ENCODE data around the gene DYNC1LI2.

Gene DYNC1LI2

DNA sequence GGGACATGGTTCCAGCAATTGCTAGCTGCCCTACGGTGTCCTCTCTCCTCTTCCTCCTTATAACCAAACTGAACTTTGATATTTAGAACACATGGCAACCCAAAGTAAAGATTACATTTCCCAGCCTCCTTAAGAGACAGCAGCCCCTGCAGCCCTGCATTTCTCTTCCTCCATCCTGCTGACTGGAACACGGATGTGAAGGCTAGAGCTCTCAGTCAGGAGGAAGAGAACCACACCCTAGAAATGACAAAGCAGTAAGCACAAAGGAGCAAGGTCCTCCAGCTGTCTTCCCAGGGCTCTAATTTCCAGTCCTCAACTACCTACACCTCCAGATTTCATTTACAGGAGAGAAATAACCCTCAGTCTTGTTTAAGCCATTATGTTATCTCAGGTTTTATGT is 10.9 kb downstream of the DYNC1LI2 start:
- no peak for DNase-seq (ENCODE audit: low read depth in 4 of 4, low spot score in 1 of 4)

DNA sequence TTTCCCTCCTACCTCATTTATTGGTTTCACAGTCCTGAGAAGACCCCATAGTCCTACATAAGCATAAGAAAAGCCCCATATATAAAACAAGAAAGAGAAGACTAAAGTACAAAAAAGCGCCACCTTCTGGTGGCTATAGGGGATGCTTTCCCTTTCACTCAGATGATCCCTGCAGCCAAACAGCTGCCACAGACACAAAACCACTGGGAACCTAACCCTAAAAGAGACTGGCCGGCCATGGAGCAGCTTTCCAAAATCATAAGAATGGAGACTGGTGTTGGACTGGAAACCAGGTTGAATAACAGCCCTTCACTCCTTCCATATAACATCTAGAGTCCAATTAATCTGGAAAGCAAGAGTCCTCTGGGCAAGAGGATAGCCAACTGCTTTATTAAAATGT is 11.4 kb downstream of the DYNC1LI2 start:
- DNase-seq (ENCODE audit: low read depth in 4 of 4, low spot score in 1 of 4), result peak in 1 of 4 experiments; percentile 18

DNA sequence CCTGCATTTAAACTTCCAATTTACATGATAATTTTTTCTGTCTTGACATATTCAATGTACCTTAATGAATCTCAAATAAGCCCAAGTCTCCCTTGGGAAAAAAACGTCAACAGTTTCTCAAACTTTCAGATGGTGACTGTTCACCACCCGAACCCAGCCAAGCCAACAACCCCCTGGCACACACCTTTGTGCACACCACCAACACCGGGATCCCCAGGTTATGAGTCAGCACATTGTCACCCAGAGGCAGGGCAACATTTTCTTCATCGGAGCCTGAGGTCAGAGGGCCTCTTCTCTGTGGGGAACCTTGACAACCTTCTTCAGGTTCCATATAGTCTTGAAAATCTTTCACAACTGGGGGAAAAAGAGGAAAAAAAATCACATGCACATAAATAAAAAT is 15.5 kb downstream of the DYNC1LI2 start:
- DNase-seq (ENCODE audit: low read depth in 4 of 4, low spot score in 1 of 4), result no peak

DNA sequence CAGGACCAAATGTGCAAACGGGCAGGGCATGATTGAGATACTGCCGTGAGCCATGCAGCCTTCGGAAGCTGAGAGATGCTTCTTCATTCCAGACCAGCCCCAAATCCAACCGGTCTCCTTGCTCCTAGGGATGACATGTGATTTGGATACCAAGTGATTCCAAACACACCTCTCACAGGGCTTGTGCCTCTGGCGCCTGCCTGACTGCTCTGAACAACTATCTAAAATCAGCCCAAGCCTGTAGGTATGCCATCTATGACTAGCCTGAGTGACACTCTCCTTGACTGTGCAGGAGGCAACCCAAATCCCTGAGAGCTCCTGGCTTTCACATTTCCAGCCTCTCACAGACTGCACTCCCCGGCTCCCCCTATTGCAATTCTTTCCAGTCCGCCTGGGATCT is 20.3 kb downstream of the DYNC1LI2 start:
- no peak for DNase-seq (ENCODE audit: low read depth in 4 of 4, low spot score in 1 of 4)

DNA sequence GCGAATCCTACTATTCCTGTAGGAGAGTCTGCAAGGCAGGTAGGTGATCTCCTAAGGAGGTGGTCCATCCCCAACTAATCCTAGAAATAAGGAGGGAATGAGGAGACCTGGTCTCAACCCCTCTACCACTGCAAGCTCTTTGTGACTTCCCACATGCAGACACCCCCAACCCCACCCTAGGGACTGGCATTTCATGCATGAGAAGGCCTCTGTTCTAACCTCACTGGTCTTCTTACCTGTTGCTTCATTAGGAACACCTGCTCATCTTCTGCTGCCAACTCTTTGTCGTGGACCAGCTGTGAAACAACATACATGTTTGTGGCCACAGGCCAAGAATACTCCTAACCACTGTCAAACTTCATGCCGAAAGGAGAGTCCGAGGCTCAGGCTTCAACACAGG is 22.6 kb downstream of the DYNC1LI2 start:
- no peak for DNase-seq (ENCODE audit: low read depth in 4 of 4, low spot score in 1 of 4)

DNA sequence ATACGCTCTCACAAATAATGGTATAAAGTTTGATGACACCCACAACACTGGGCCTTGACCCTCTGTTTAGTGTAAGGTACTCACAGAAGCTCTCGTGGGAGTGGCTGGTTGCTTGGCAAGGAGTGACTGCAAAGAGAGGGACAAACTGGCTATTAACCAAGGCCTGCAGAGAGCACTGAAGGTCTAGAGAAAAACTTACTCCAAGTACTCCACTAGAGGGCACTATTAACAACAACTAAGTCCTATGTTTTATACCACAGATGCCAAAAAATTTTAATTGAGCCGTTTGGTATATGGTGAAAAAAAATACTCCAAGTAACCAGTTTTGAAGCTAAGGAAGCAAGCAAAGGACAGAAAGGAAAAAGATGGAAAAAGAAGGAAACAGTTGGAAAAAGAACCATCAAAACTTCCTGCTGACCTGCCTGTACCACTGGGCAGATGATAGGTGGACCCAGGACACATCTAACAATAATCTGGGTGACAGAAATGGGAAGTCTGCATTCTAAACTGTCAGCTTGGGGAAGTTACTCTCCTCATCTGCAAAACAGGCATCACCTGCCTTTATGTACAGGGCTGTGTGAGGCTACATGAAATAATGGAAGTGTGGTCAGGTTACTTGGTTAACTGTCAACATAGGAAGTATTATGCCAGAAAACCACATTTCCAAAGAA is 23.2 kb downstream of the DYNC1LI2 start:
- DNase-seq (ENCODE audit: low read depth in 4 of 4, low spot score in 1 of 4), result no peak

DNA sequence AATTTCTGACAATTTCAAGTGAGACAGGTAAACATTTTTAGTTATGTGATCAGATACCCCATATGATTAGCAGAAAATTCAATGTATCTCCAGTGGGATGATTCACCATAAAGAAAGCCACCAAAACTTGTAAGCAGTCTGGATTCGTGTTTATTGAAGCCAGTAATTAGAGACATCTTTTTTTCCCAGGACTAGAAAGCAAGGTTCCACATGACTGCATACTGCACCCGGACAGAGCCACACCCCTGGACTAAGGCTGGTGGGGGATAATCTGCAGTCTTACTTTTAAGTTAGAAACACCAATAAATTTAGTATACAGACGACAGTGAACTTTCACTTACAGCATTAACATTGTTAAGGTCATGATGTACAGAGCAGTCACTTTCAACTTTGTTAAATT is 30.6 kb downstream of the DYNC1LI2 start:
- no peak for DNase-seq (ENCODE audit: low read depth in 4 of 4, low spot score in 1 of 4)

DNA sequence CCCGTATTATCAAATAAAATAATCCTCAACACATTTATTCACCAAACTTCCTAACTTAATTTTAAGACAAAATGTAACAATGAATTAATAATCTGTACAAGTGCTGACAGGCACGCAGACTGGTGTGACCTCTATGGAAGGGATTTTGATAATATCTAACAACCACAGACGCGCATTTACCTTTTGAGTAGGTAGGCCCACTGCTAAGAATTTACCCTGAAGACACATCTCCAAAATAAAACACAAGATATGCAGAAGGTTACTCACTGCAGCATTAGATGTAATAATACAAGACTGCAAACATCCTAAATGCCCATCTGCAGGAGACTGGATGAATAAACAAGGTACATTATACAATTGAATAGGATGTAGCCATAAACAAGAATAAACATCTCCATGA is 32.2 kb downstream of the DYNC1LI2 start:
- DNase-seq (ENCODE audit: low read depth in 4 of 4, low spot score in 1 of 4), result no peak

DNA sequence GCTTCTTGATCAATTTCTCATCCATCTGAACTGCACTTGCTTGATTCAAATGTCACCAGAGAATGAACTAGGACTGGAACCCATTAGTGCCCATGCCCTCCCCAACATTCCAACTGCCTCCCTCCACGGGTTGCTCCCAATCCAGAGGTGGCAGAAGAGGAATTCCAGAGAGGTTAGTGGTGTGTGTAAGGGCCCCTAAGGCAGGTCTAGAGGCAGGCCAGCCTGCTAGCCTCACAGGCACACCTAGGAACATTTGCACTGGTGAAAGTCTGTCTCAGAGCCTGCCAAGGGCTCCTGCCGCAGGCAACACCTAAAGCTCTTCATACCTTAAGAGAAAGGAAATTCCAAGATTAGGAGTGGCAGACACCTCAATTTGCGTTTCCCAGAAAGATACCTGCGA is 33.6 kb downstream of the DYNC1LI2 start:
- DNase-seq (ENCODE audit: low read depth in 4 of 4, low spot score in 1 of 4), result no peak

DNA sequence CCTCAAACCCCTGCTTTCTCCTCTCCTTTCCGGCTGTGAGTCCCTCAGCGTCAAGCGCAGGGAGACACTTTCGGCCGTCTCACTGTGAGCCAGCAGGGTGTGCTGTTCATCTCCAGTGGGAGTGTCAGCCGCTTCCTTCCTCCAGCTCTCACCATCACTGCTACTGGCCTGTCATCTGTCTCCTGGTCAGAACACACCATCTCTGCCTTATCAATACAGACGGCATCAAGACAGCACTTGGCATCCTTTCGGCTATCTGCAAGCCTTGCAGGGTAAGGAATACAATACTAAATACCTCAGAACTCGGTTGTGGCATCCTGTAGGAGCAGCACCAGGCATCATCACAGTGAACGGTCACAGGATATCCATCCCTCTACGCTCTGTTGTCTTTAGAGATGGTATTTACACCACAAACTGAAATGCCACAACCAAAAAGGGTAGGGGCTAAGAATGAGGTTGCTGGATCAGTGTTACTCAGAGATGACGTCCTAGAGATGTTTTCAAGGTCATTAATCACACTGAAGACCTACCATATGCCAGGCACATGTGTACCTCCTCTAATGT is 34.2 kb downstream of the DYNC1LI2 start:
- no peak for DNase-seq (ENCODE audit: low read depth in 4 of 4, low spot score in 1 of 4)

DNA sequence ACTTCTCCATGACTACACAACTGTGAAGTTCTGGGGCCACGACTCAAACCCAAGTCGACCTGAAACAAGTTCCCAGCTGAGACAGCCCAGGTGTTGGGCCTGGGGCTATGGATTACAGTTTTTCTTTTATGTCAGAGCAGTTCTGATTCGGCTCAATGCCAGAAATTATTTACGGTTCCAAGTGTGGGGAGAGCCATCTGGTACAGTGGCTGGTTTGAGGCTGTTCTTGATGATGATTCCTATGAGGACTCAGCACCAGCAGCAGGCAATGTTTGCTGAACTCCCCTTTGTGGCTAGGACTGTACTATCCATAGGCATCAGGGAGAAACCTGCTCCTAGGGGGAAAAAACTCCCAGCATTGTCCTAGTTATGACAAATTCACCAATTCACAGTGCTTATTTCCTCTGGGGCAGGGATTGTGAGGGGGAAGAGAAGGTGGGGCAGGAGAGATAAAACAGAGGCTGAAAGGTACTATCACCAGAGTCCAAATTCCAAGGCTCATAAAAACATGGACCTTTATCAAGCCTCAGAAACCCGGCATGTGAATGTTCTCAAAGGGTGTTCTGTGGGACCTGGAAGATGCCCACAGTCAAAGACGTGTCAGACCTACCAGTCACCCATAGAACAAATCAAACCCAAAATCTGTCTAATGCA is 36.6 kb downstream of the DYNC1LI2 start:
- no peak for DNase-seq (ENCODE audit: low read depth in 4 of 4, low spot score in 1 of 4)

DNA sequence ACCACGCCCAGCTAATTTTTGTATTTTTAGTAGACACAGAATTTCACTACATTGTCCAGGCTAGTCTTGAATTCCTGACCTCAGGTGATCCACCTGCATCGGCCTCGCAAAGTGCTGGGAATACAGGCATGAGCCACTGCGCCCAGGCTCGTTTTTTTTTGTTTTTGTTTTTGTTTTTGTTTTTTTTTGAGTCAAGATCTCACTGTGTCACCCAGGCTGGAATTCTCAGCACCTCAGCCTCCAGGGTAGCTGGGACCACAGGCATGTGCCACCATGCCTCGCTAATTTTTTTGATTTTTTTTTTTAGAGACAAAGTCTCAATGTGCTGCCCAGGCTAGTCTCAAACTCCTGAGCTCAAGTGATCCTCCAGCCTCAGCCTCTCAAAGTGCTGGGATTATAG is 37.3 kb downstream of the DYNC1LI2 start:
- no peak for DNase-seq (ENCODE audit: low read depth in 4 of 4, low spot score in 1 of 4)

DNA sequence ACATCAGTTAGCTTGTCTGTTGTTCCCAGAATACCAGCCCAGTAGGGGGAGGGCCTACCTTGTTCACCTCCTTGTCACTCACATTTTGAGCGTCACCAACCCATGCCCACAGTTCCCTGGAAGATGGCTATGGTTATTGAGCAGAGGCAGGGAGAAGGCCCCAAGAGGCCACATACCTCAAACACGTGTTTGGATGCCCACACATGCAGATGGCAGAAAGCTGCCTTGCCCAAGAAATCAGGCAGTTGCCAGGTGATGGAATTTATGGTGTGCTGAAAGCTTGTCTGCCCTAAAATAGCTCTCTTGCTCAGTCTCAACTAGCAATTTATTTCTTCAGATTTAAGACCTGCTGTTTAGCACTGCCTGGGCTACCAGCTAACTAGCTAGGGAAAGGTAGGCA is 38.3 kb downstream of the DYNC1LI2 start:
- no peak for DNase-seq (ENCODE audit: low read depth in 4 of 4, low spot score in 1 of 4)

DNA sequence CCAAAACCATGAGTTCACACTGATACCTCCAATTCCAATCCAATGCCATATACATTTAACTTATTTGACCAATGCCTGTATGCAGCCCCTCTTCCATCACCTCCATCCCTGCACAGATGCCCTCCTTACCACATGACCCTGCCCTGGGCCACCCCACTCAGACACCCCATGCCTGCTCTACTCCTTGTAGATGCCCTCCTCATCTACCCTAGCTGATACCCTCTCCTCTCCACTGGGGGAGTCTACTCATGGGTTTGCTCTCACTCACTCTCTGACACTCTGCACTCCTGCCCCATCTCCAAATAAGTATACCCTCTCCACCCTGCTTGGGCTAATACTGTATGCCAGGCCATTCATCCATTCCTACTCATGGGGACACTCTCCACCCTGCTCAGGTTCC is 38.9 kb downstream of the DYNC1LI2 start:
- no peak for DNase-seq (ENCODE audit: low read depth in 4 of 4, low spot score in 1 of 4)

DNA sequence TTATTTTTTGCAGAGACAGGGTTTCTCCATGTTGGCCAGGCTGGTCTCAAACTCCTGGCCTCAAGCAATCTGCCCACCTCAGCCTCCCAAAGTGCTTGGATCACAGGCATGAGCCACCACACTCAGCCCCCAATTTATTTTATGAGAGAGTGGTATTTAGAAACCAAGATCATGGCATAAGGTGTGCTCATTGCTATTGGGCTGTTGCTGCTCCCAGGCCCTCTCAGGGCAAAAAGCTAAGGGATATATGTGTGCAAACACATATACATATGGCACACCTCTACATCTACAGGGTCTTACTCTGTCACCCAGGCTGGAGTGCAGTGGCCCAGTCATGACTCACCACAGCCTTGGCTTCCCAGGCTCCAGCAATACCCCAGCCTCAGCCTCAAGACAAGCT is 39.8 kb downstream of the DYNC1LI2 start:
- DNase-seq (ENCODE audit: low read depth in 4 of 4, low spot score in 1 of 4), result no peak

DNA sequence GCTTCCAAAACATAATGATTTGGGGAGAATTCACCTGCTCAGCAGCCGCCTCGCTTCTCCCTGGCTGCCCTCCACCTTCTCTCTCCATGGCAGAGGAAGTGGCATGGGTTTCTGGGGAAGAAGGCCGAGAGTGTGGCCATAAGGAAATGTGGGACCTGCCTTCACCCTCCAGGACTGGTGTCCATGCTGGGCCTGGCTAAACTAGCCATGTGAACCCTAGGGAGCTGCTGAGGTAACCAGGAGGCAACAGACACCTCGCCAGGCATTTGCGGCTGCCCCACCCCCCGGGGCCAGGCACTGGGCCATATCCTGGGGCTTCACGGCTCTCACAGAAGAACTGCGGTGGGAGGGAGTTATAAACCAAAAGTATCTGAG is 44.9 kb downstream of the DYNC1LI2 start:
- no peak for DNase-seq (ENCODE audit: low read depth in 4 of 4, low spot score in 1 of 4)

DNA sequence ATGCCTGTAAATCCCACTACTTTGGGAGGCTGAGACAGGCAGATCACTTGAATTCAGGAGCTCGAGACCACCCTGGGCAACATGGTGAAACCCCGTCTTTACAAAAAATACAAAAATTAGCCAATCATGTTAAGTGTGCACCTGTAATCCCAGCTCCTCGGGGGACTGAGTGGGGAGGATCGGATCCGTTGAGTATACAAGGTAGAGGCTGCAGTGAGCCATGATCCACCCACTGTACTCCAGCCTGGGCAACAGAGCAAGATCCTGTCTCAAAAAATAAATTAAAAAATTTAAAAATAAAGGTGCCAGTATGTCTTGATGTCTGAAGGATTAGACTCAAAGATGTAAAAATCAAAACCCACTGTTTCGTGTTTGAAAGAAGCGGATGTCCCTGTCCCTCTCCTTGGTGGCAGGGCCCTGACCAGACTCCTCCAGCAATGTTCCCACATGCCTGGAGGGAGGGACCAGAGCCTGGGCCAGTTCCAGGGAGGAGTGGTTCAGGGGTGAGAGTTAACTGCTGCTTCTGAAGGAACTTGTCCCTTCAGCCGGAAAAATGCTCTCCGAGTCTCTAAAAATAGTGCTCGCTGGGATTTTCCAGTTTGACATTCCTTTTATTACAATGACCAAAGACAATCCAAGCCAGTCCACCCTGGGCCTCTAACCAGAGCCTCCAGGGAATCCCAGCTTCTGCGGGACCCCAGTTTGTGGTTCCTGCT is 45.5 kb downstream of the DYNC1LI2 start:
- no peak for DNase-seq (ENCODE audit: low read depth in 4 of 4, low spot score in 1 of 4)

DNA sequence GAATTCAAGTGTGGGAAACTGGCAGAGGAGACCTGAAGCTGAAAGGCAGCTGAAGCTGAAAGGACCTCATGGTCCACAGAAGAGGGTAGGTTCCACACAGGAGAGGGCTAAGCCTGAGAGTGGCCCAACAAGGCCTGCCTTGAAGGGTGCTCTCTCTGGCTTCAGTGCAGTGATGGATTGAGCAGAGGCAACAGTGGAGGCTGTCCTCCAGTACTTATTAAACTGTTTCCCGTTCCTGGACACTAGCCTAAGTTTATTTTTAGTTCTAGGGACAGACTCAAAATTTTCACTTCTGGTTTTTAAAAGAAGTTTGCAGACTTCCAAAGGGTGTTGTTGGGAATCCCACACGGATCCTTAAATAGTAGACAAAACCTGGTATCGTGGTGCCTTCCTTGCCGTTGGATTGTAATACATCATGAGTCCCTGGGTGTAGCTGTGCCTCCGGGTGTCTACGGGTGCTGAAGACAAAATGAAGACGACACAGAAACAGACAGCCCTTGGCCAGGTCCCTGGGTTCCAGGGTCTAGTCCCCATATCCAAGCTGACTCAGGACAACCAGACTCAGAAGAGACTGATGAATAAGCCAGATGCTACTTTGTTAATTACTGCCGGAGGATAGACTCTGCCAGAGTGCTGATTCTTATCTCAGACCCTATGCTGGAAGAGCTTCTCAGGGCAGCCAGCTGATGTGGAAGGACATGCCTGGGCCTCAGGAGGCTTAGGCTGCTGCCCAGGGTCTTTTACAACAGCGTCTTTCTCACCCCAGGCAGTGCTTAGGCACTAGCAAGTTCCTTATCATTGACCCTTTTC is 47.8 kb downstream of the DYNC1LI2 start:
- DNase-seq (ENCODE audit: low read depth in 4 of 4, low spot score in 1 of 4), result no peak

DNA sequence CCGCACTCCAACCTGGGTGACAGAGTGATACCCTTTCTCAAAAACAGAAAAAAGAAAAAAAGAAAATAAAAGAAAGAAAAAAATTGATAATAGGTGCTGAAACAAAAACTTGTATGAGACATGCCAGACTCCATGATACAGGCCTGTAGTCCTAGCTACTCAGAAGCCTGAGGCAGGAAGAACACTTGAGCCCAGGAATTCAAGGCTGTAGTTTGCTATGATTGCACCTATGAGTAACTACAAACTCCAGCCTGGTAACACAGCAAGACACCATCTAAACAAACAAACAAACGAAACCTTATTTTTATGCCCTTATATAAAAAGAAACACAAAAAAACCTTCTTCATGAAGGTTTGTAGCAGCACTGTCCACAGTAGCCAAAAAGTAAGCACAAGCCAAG is 49.9 kb downstream of the DYNC1LI2 start:
- no peak for DNase-seq (ENCODE audit: low read depth in 4 of 4, low spot score in 1 of 4)

DNA sequence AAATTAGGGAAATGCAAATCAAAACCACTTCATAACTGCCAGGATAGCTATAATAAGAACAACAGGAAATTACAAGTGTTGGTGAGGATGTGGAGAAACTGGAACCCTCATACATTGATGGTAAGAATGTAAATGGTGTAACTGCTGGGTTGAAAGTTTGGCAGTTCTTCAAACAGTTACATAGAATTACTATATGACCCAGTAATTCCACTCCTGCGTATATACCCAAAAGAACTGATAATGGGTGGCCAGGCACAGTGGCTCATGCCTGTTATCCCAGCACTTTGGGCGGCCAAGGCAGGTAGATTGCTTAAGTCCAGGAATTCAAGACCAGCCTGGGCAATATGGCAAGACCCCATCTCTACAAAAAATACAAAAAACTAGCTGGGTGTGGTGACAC is 50.4 kb downstream of the DYNC1LI2 start:
- no peak for DNase-seq (ENCODE audit: low read depth in 4 of 4, low spot score in 1 of 4)

DNA sequence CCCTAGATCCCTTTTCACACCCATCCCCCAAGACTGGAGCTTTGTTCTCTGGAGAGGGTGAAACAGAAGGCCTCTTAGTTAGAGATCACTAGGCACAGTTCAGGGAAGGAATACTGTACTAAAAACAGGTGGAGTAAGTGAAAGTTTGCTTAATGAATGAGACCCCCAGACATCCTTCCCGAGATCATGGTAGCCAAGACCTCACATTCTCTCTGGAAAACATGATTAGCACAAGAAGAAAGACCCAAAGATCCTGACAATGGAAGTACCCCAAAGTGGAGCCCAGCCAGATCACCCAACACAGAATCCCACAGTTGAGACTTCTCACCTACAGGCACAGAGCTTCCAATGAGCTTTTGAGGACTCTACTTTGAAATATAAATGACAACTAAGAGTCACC is 51.5 kb downstream of the DYNC1LI2 start:
- DNase-seq (ENCODE audit: low read depth in 4 of 4, low spot score in 1 of 4), result no peak

Measured in stimulated activated CD4-positive, alpha-beta T cell treated with anti-CD3 and anti-CD28 coated beads, Interleukin-1b, Interleukin-23, amount 100 ng/mL, for 24 hours (primary cell).